Stimulated activated naive CD8-positive, alpha-beta T cell treated with anti-CD3 and anti-CD28 coated beads, Interleukin-15, Interleukin-2, amounts not matched to agents 100 U/mL and 50 U/mL, for 24 hours (primary cell): ENCODE measurements around the gene TRIM75.
"Not testable (repeated sequence)": the region's sequence is repeated elsewhere in the genome, so short reads cannot be mapped to it uniquely, and the experiment has no call there.

Source experiments
- ATAC-seq: fragments of 150-1000 bp; cut with Tn5 transposase; one replicate; pipeline ENCODE4 v1.10.0; 2021
- DNase-seq: peaks from one replicate; pipeline ENCODE4 v3.0.0; 2021

TRIM75 gene

DNA sequence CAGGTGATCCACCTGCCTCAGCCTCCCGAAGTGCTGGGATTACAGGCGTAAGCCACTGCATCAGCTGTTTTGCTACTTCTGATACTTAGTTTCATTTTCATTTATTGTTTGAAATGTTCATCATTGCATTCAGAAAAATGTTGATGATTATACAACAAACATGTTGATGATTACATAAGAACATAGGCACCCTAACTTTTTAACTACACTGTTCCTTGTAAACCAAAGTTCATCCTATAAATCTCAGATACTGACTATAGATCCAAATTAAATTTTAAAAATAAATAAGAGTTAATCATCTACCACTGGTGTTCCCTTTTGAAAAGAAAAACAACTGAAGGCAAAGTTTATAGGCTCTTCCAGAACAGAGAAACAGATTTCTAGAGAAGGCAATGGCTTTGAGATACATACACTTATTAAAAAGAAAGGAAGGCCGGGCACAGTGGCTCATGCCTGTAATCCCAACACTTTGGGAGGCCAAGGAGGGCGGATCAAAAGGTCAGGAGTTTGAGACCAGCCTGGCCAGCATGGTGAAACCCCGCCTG is 23.4 kb downstream of the TRIM75 start:
- DNase-seq: no peak
- ATAC-seq: no peak

DNA sequence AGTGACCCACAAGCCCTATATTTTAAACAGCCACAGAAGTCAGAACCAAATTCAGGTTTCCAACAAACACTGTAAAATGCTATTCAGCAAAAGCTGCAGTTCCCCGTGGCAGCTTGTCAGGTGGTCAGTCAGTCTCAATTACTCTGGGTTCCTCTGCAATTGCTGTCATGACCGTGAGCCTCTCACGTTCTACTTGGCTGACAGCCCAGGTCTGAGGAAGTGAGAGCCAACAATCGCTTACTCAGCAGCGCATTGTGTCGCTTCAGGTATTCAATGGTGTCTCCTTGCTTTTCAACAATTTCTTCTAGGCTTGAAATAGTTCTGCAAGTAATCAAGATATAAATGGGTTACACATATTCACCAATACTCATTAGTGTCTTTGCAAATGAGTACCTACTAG is 25.8 kb downstream of the TRIM75 start:
- ATAC-seq (no peak), DNase-seq (no peak)

DNA sequence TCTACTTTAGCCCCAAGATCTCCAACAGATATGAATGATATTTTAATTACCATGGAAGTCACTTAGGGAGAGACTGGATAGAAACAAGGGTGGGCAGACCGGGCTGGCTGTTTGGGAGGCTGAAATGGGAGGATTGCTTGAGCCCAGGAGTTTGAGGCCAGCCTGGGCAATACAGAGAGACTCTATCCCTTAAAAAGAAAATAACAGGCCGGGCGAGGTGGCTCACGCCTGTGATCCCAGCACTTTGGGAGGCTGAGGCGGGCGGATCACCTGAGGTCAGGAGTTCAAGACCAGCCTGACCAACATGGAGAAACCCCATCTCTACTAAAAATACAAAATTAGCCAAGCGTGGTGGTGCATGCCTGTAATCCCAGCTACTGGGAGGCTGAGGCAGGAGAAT is 31.1 kb downstream of the TRIM75 start:
- not testable (repeated sequence) for DNase-seq

DNA sequence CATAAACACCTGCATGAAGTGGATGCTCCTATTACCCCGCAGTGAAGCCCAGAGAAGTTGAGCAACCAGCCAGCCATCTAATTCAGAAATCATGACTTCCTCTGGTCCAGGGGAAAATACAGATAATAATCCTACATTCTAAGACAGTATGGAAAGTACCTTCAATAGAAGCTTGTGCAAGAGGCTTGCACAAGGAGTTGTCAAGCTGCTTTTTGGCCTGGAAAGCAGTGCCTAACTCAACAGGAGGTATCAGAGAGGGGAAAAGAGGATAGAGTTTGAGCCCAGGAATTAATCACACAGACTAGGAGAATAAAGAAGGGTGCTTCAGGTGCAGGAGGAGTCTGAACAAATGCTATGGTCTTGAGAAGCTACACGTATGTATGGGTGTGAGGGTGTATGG is 32.3 kb downstream of the TRIM75 start:
- ATAC-seq (no peak), DNase-seq (no peak)

More for the DNA sequence above, 31.1 kb downstream of the TRIM75 start:
- not testable (repeated sequence) for ATAC-seq

DNA sequence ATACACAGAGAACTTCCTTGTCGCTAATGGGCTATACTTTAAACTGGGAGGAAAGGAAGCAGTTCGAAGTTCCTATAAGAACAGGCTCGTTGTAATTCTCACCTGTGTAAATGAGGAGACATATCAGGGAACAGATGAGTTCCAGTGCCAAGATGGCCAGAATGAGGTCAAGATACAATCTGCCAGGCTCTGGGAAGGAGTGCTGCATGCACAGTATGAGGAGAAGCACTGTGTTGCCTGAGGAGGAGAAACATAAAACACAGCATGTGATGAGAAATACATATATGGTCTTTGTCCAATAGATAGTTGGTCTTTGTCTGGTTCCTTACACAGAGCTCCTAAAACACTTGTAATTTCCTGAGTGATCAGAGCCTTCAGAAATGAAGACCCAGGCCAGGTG is 34.7 kb downstream of the TRIM75 start:
- no peak for ATAC-seq
- no peak for DNase-seq

DNA sequence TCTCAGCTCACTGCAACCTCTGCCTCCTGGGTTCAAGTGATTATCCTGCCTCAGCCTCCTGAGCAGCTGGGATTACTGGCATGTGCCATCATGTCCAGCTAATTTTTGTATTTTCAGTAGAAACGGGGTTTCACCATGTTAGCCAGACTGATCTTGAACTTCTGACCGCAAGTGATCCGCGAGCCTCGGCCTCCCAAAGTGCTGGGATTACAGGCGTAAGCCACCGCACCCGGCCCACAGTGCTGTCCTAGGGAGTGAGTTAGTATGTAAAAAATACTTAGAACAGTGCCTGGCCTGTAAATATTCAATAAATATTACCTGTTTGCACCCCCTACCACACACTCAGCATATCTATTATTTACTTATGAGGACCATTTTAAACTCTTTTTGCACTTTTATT is 38.5 kb downstream of the TRIM75 start:
- ATAC-seq, DNase-seq: not testable (repeated sequence)

DNA sequence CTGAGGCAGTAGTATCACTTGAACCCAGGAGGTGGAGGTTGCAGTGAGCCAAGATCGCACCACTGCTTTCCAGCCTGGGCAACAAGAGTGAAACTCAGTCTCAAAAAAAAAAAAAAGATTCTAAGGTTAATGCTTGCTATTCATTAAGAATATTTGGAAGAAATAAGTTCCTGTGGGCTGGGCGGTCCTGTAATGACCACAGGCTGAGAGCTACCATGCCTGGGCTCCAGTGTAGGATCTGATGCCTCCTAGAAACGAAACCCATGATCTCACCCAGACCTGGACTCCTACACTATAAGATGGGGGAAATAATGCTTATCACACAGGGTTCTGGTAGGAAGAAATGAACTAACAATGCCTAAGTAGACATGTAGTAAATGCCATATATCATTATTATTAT is 41.2 kb downstream of the TRIM75 start:
- DNase-seq: no peak
- no peak for ATAC-seq

DNA sequence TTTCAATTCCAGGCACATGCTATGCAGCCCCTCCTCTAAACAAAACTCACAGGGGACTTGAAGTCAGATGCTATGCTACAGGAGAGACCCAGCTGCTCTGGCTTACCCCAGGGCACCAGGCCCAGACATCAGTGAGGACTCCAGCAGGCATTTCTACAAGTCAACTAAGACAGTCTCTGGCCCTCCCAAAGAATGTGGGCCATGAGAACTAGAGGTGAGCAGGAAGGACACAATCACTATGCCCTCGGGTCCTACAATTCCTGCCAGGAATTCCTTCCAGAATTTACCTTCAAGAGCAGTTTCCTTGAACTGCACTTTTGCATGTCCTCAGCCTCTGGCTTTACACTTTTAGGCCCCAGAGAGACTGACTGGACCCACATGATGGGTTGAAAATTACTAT is 41.6 kb downstream of the TRIM75 start:
- ATAC-seq: no peak

DNA sequence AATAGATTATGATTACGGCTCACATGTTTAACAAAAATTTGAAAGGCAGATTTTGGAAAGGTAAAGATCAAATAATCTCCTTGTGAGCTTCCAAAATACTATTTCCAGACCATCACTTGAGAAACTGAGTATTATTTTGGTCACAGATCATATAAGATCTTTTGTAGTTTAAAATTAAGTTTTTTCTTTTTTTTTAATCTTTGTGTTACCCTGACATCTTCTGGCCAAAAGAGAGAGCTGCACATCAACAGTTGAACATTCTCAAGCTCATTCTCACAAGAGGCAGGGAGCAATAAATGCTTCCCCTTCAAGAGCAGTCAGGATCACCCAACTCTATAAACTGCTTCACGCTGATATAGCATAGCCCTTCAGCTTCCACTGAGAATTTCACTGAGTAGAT is 43.1 kb downstream of the TRIM75 start:
- ATAC-seq (no peak), DNase-seq (no peak)

More for the DNA sequence above, 41.6 kb downstream of the TRIM75 start:
- DNase-seq: no peak

DNA sequence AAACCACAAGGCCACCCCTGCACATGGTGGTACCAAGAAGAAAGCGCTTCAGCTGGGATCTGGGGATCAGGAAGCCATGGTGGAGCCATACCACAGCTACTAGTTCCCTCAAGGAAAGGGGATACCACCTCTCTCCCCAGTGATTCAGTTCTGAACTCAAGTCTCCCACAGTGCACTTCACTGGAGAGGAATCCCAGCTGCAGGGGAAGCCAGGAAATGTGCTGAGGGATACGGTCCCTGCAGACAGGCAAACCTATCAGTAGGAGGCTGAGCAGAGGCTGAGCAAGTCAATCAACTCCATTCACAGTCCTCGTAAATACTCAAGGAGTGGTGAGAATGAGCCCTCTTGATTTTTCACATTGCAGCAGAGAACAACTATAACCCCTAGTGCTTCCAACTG is 48.0 kb downstream of the TRIM75 start:
- no peak for DNase-seq
- no peak for ATAC-seq

DNA sequence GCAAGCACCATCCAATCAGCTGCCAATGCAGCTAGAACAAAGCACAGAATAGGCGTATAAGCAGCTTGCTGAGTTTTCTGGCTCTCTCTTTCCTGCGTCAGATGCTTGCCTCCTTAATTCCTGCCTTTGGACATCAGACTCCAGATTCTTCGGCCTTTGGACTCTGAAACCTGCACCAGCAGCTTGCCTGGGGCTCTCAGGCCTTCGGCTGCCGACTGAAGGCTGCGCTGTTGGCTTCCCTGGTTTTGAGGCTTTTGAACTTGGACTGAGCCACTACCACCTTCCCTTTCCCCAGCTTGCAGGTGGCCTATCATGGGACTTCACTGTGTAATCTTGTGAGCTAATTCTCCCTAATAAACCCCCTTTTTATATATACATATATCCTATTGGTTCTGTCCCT is 52.9 kb downstream of the TRIM75 start:
- no peak for ATAC-seq

More for the DNA sequence above, 52.9 kb downstream of the TRIM75 start:
- no peak for DNase-seq
